HEK293 (cell line): Measurements from ENCODE around the gene SPHK1.

Source experiments
- CTCF ChIA-PET: fragments of 350-600 bp; formaldehyde crosslinking; extraction: SDS; loops from one replicate; lab custom pipeline; 2021; ENCODE audit warnings: antibody characterized with exemption; lab: Yijun Ruan, JAX
- POLR2A ChIA-PET: fragments of 300-600 bp; formaldehyde crosslinking; extraction: SDS; loops from one replicate; lab custom pipeline; 2020; ENCODE audit warnings: antibody characterized with exemption, inconsistent platforms; lab: Yijun Ruan, JAX
- H3K27ac ChIP-seq: fragments of 200-500 bp; sonication (Bioruptor generic); 2 replicates; pipeline ENCODE4 v1.5.1; 2014; ENCODE audit warnings: low read depth, low read length, control low read depth, inconsistent platforms; ENCODE audit errors: extremely low read depth
- H3K36me3 ChIP-seq, 2 experiments: fragments of 200-500 bp in 1 of 2; sonication (Bioruptor generic) in 1 of 2; 1 replicate in 1 of 2; 2 replicates in 1 of 2; pipeline ENCODE4 v1.5.1; 2014 to 2017; ENCODE audit warnings: inconsistent platforms in 2 of 2, low read length in 2 of 2; ENCODE audit not compliant: control insufficient read depth in 2 of 2, insufficient read depth in 1 of 2
- H3K4me1 ChIP-seq: fragments of 200-500 bp; sonication (Bioruptor generic); 2 replicates; pipeline ENCODE4 v1.5.1; 2014; ENCODE audit warnings: mild to moderate bottlenecking, low read length, inconsistent platforms; ENCODE audit not compliant: control insufficient read depth, insufficient read depth
- H3K4me3 ChIP-seq: 2 replicates; pipeline ENCODE4 v1.5.1; 2011; ENCODE audit warnings: low read depth, mild to moderate bottlenecking, control low read depth, low read length, moderate library complexity
- H3K9me3 ChIP-seq: fragments of 200-500 bp; sonication (Bioruptor generic); 2 replicates; pipeline ENCODE4 v1.5.1; 2014; ENCODE audit warnings: low read depth, low read length, inconsistent platforms; ENCODE audit not compliant: control insufficient read depth, insufficient read depth
- GFI1B ChIP-seq: fragments of 450-650 bp; formaldehyde crosslinking; IDR thresholded peaks from 2 replicates; pipeline ENCODE4 v1.5.1; 2016; ENCODE audit warnings: missing biosample characterization, missing genetic modification characterization
- OVOL3 ChIP-seq: fragments of 450-650 bp; formaldehyde crosslinking; IDR thresholded peaks from 2 replicates; pipeline ENCODE4 v1.5.1; 2016; ENCODE audit warnings: missing biosample characterization, missing genetic modification characterization
- PRDM4 ChIP-seq: fragments of 450-650 bp; formaldehyde crosslinking; IDR thresholded peaks from 2 replicates; pipeline ENCODE4 v1.5.1; 2017; ENCODE audit warnings: missing biosample characterization, missing genetic modification characterization
- RBAK ChIP-seq: fragments of 450-650 bp; formaldehyde crosslinking; IDR thresholded peaks from 2 replicates; pipeline ENCODE4 v1.5.1; 2016; ENCODE audit warnings: missing biosample characterization, missing genetic modification characterization
- ZBTB1 ChIP-seq: fragments of 450-650 bp; formaldehyde crosslinking; IDR thresholded peaks from 2 replicates; pipeline ENCODE4 v1.5.1; 2016; ENCODE audit warnings: missing biosample characterization, missing genetic modification characterization
- ZNF140 ChIP-seq: fragments of 450-650 bp; formaldehyde crosslinking; IDR thresholded peaks from 2 replicates; pipeline ENCODE4 v1.5.1; 2016; ENCODE audit warnings: missing biosample characterization, missing genetic modification characterization
- ZNF155 ChIP-seq: fragments of 450-650 bp; formaldehyde crosslinking; IDR thresholded peaks from 2 replicates; pipeline ENCODE4 v1.5.1; 2016; ENCODE audit warnings: missing biosample characterization, missing genetic modification characterization
- ZNF350 ChIP-seq: fragments of 450-650 bp; formaldehyde crosslinking; IDR thresholded peaks from 2 replicates; pipeline ENCODE4 v1.5.0; 2017; ENCODE audit warnings: missing biosample characterization, mild to moderate bottlenecking, missing genetic modification characterization
- ZNF501 ChIP-seq: fragments of 450-650 bp; formaldehyde crosslinking; IDR thresholded peaks from 2 replicates; pipeline ENCODE4 v1.5.1; 2016; ENCODE audit warnings: missing biosample characterization, missing genetic modification characterization
- ZNF514 ChIP-seq: fragments of 450-650 bp; formaldehyde crosslinking; IDR thresholded peaks from 2 replicates; pipeline ENCODE4 v1.5.1; 2016; ENCODE audit warnings: missing biosample characterization, missing genetic modification characterization
- ZNF544 ChIP-seq: fragments of 450-650 bp; formaldehyde crosslinking; IDR thresholded peaks from 2 replicates; pipeline ENCODE4 v1.5.0; 2017; ENCODE audit warnings: missing biosample characterization, missing genetic modification characterization
- ZNF555 ChIP-seq: fragments of 450-650 bp; formaldehyde crosslinking; conservative IDR thresholded peaks from 2 replicates; pipeline ENCODE4 v1.5.1; 2017; ENCODE audit warnings: missing biosample characterization, mild to moderate bottlenecking, missing genetic modification characterization, inconsistent platforms
- ZNF660 ChIP-seq: fragments of 450-650 bp; IDR thresholded peaks from 2 replicates; pipeline ENCODE4 v1.5.1; 2018; ENCODE audit warnings: missing biosample characterization, mild to moderate bottlenecking, missing genetic modification characterization
- ZNF843 ChIP-seq: fragments of 450-650 bp; formaldehyde crosslinking; IDR thresholded peaks from 2 replicates; pipeline ENCODE4 v1.5.1; 2016; ENCODE audit warnings: missing biosample characterization, missing genetic modification characterization
- ZSCAN5A ChIP-seq: fragments of 450-650 bp; formaldehyde crosslinking; IDR thresholded peaks from 2 replicates; pipeline ENCODE4 v1.5.1; 2016; ENCODE audit warnings: missing biosample characterization, missing genetic modification characterization
- TF ChIP-seq, protein P1 (sequence below): fragments of 450-650 bp; formaldehyde crosslinking; IDR thresholded peaks from 2 replicates; pipeline ENCODE4 v1.5.1; 2016; ENCODE audit warnings: missing biosample characterization, missing genetic modification characterization, borderline replicate concordance
- TF ChIP-seq, protein P2 (sequence below): fragments of 450-650 bp; formaldehyde crosslinking; IDR thresholded peaks from 2 replicates; pipeline ENCODE4; 2016; ENCODE audit warnings: missing biosample characterization, missing genetic modification characterization
- TF ChIP-seq, protein P3 (sequence below): fragments of 450-650 bp; formaldehyde crosslinking; IDR thresholded peaks from 2 replicates; pipeline ENCODE4 v1.5.1; 2016; ENCODE audit warnings: missing biosample characterization, missing genetic modification characterization

SPHK1 gene

GRCh38 chr17:76360461-76360860, 23.9 kb upstream of the SPHK1 start:
- Histone ChIP-seq H3K4me1 (no peaks in the 10 kb centered on the region), H3K4me3 (no peak overlapping the region), H3K36me3 (no peaks in the 10 kb centered on the region), H3K9me3 (no peaks in the 10 kb centered on the region), H3K27ac (no peak overlapping the region)
- no peak for TF ChIP-seq GFI1B (tag by site-specific recombination)
- no peak for TF ChIP-seq ZNF660 (tag by site-specific recombination)
- TF ChIP-seq ZNF140 (tag by site-specific recombination), result no peak
- TF ChIP-seq, protein P1, sequence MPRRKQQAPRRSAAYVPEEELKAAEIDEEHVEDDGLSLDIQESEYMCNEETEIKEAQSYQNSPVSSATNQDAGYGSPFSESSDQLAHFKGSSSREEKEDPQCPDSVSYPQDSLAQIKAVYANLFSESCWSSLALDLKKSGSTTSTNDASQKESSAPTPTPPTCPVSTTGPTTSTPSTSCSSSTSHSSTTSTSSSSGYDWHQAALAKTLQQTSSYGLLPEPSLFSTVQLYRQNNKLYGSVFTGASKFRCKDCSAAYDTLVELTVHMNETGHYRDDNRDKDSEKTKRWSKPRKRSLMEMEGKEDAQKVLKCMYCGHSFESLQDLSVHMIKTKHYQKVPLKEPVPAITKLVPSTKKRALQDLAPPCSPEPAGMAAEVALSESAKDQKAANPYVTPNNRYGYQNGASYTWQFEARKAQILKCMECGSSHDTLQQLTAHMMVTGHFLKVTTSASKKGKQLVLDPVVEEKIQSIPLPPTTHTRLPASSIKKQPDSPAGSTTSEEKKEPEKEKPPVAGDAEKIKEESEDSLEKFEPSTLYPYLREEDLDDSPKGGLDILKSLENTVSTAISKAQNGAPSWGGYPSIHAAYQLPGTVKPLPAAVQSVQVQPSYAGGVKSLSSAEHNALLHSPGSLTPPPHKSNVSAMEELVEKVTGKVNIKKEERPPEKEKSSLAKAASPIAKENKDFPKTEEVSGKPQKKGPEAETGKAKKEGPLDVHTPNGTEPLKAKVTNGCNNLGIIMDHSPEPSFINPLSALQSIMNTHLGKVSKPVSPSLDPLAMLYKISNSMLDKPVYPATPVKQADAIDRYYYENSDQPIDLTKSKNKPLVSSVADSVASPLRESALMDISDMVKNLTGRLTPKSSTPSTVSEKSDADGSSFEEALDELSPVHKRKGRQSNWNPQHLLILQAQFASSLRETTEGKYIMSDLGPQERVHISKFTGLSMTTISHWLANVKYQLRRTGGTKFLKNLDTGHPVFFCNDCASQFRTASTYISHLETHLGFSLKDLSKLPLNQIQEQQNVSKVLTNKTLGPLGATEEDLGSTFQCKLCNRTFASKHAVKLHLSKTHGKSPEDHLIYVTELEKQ, result no peak
- no peak for TF ChIP-seq ZNF555 (tag by site-specific recombination)
- TF ChIP-seq ZSCAN5A, result no peak
- no peak for TF ChIP-seq PRDM4
- TF ChIP-seq ZNF514 (tag by site-specific recombination), result no peak
- no peak for TF ChIP-seq ZBTB1 (tag by site-specific recombination)
- TF ChIP-seq, protein P2, sequence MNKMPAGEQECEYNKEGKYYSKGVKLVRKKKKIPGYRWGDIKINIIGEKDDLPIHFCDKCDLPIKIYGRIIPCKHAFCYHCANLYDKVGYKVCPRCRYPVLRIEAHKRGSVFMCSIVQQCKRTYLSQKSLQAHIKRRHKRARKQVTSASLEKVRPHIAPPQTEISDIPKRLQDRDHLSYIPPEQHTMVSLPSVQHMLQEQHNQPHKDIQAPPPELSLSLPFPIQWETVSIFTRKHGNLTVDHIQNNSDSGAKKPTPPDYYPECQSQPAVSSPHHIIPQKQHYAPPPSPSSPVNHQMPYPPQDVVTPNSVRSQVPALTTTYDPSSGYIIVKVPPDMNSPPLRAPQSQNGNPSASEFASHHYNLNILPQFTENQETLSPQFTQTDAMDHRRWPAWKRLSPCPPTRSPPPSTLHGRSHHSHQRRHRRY (tag by site-specific recombination), result no peak
- no peak for TF ChIP-seq ZNF501 (tag by site-specific recombination)
- no peak for TF ChIP-seq ZNF155 (tag by site-specific recombination)
- no peak for TF ChIP-seq ZNF843 (tag by site-specific recombination)
- no peak for TF ChIP-seq ZNF544
- no peak for TF ChIP-seq RBAK (tag by site-specific recombination)
- TF ChIP-seq, protein P3, sequence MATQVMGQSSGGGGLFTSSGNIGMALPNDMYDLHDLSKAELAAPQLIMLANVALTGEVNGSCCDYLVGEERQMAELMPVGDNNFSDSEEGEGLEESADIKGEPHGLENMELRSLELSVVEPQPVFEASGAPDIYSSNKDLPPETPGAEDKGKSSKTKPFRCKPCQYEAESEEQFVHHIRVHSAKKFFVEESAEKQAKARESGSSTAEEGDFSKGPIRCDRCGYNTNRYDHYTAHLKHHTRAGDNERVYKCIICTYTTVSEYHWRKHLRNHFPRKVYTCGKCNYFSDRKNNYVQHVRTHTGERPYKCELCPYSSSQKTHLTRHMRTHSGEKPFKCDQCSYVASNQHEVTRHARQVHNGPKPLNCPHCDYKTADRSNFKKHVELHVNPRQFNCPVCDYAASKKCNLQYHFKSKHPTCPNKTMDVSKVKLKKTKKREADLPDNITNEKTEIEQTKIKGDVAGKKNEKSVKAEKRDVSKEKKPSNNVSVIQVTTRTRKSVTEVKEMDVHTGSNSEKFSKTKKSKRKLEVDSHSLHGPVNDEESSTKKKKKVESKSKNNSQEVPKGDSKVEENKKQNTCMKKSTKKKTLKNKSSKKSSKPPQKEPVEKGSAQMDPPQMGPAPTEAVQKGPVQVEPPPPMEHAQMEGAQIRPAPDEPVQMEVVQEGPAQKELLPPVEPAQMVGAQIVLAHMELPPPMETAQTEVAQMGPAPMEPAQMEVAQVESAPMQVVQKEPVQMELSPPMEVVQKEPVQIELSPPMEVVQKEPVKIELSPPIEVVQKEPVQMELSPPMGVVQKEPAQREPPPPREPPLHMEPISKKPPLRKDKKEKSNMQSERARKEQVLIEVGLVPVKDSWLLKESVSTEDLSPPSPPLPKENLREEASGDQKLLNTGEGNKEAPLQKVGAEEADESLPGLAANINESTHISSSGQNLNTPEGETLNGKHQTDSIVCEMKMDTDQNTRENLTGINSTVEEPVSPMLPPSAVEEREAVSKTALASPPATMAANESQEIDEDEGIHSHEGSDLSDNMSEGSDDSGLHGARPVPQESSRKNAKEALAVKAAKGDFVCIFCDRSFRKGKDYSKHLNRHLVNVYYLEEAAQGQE (tag by site-specific recombination), result no peak
- no peak for TF ChIP-seq ZNF350 (tag by site-specific recombination)
- no peak for TF ChIP-seq OVOL3 (tag by site-specific recombination)
- POLR2A ChIA-PET, result no interaction called here
- CTCF ChIA-PET, result interaction anchor here (0.6 to 2.9 kb wide), 3 partner anchors 21 to 107 kb away, joined by 3 to 11 read pairs (median 4); partner anchors contain the start of gene AANAT
